HepG2 (cell line): ENCODE data around the gene TBX5.

Experiments
- ZNF232 ChIP-seq: sonication (generic); formaldehyde crosslinking; IDR thresholded peaks from 2 replicates; pipeline ENCODE4 v1.4.0; 2020; ENCODE audit warnings: missing genetic modification reagents, borderline replicate concordance
- TF ChIP-seq, protein P1 (sequence below), 2 experiments: sonication (generic) in 1 of 2; formaldehyde crosslinking in 1 of 2; IDR thresholded peaks; 2 replicates each; pipeline versions ENCODE4 v1.5.1 to v1.6.1; 2011 to 2020; ENCODE audit warnings: borderline replicate concordance in 1 of 2, low read depth in 1 of 2, low read length in 1 of 2, mild to moderate bottlenecking in 1 of 2, missing genetic modification reagents in 1 of 2, moderate library complexity in 1 of 2
- TF ChIP-seq, protein P2 (sequence below): sonication (generic); formaldehyde crosslinking; IDR thresholded peaks from 2 replicates; pipeline ENCODE4 v1.4.0; 2020; ENCODE audit warnings: missing genetic modification reagents

- TF ChIP-seq, protein P1, sequence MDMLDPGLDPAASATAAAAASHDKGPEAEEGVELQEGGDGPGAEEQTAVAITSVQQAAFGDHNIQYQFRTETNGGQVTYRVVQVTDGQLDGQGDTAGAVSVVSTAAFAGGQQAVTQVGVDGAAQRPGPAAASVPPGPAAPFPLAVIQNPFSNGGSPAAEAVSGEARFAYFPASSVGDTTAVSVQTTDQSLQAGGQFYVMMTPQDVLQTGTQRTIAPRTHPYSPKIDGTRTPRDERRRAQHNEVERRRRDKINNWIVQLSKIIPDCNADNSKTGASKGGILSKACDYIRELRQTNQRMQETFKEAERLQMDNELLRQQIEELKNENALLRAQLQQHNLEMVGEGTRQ (IDR thresholded peaks at IDR 0.05; ENCODE audit: low read depth, low read length), result no peak
- TF ChIP-seq, protein P1 (CRISPR knock-in tag; IDR thresholded peaks at IDR 0.05; ENCODE audit: borderline replicate concordance), result no peak
- no peak for TF ChIP-seq ZNF232 (CRISPR knock-in tag)
- TF ChIP-seq, protein P2, sequence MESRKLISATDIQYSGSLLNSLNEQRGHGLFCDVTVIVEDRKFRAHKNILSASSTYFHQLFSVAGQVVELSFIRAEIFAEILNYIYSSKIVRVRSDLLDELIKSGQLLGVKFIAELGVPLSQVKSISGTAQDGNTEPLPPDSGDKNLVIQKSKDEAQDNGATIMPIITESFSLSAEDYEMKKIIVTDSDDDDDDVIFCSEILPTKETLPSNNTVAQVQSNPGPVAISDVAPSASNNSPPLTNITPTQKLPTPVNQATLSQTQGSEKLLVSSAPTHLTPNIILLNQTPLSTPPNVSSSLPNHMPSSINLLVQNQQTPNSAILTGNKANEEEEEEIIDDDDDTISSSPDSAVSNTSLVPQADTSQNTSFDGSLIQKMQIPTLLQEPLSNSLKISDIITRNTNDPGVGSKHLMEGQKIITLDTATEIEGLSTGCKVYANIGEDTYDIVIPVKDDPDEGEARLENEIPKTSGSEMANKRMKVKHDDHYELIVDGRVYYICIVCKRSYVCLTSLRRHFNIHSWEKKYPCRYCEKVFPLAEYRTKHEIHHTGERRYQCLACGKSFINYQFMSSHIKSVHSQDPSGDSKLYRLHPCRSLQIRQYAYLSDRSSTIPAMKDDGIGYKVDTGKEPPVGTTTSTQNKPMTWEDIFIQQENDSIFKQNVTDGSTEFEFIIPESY (CRISPR knock-in tag), result no peak
Measured at GRCh38 chr12:114381177-114381576, 24.8 kb downstream of the TBX5 start.
